Fibroblast of lung (primary cell): ENCODE results near the gene SGCD. TPM values are rescaled to one million over a fixed set of nuclear protein-coding genes. Genes with fewer than 3 reads are reported as not detected.

Source experiments
- DNase-seq, 2 donors: peaks; one replicate each; pipeline versions ENCODE4 v3.0.0 to v3.0.0-alpha.2; 2010; ENCODE audit warnings: low read depth in 2 of 2
- H2AFZ ChIP-seq: 2 replicates; pipeline ENCODE4 v1.5.1; 2012; ENCODE audit warnings: low read length, control low read depth, inconsistent platforms
- H3K27ac ChIP-seq: 2 replicates; pipeline ENCODE4 v1.5.1; 2011; ENCODE audit warnings: low read length, control low read depth; ENCODE audit not compliant: insufficient read depth
- H3K27me3 ChIP-seq: 2 replicates; pipeline ENCODE4 v1.5.1; 2011; ENCODE audit warnings: mild to moderate bottlenecking, low read length; ENCODE audit not compliant: control insufficient read depth, insufficient read depth
- H3K36me3 ChIP-seq: 2 replicates; pipeline ENCODE4 v1.5.1; 2011; ENCODE audit warnings: low read length; ENCODE audit not compliant: control insufficient read depth, insufficient read depth
- H3K4me1 ChIP-seq: 2 replicates; pipeline ENCODE4 v1.5.1; 2011; ENCODE audit warnings: low read length; ENCODE audit not compliant: control insufficient read depth, insufficient read depth; ENCODE audit errors: extremely low read depth
- H3K4me2 ChIP-seq: 2 replicates; pipeline ENCODE4 v1.5.1; 2011; ENCODE audit warnings: low read length, control low read depth; ENCODE audit not compliant: insufficient read depth; ENCODE audit errors: extremely low read depth
- H3K4me3 ChIP-seq, 4 experiments: fragments of 200-600 bp in 1 of 4; sonication (generic) in 1 of 4; replicated peaks in 1 of 4; 2 replicates each; pipeline ENCODE4 v1.5.1; 2011 to 2016; ENCODE audit warnings: low read length in 4 of 4, low read depth in 3 of 4, mild to moderate bottlenecking in 3 of 4, control low read depth in 2 of 4, inconsistent platforms in 1 of 4, mixed read lengths in 1 of 4; ENCODE audit not compliant: insufficient read depth in 1 of 4; ENCODE audit errors: control extremely low read depth in 1 of 4
- H3K79me2 ChIP-seq: 2 replicates; pipeline ENCODE4 v1.5.1; 2012; ENCODE audit warnings: mild to moderate bottlenecking, low read length, inconsistent platforms; ENCODE audit not compliant: control insufficient read depth, insufficient read depth
- H3K9ac ChIP-seq: 2 replicates; pipeline ENCODE4 v1.5.1; 2011; ENCODE audit warnings: mild to moderate bottlenecking, low read length, control low read depth; ENCODE audit not compliant: insufficient read depth
- H3K9me3 ChIP-seq: 2 replicates; pipeline ENCODE4 v1.5.1; 2012; ENCODE audit warnings: low read depth, low read length; ENCODE audit not compliant: control insufficient read depth, insufficient read depth
- H4K20me1 ChIP-seq: 2 replicates; pipeline ENCODE4 v1.5.1; 2011; ENCODE audit warnings: low read length; ENCODE audit not compliant: control insufficient read depth, insufficient read depth; ENCODE audit errors: extremely low read depth
- EZH2 ChIP-seq: IDR thresholded peaks from 2 replicates; pipeline ENCODE4 v1.5.1; 2012; ENCODE audit warnings: low read length, control low read depth, mild to moderate bottlenecking; ENCODE audit errors: missing control alignments
- polyA plus RNA-seq, 2 donors: library from polyadenylated mRNA; depleted of rRNA in 1 of 2; stranded (reverse) in 1 of 2; unstranded in 1 of 2; fragments of >200 nt; gene quantifications; 2 replicates each; pipeline ENCODE4 v1.2.1, GENCODE V29; 2011 to 2012; ENCODE audit warnings: missing spikeins in 1 of 2
- total RNA-seq: library from RNA; depleted of rRNA; stranded (reverse); fragments of >200 nt; gene quantifications from 2 replicates; pipeline ENCODE4 v1.2.1, GENCODE V29; 2014
- TF ChIP-seq, protein P1 (sequence below), 2 donors: IDR thresholded peaks in 1 of 2; conservative IDR thresholded peaks in 1 of 2; 1 replicate in 1 of 2; 2 replicates in 1 of 2; pipeline ENCODE4 v1.5.1; 2011 to 2012; ENCODE audit warnings: low read length in 2 of 2, control low read depth in 1 of 2, inconsistent platforms in 1 of 2, low read depth in 1 of 2, mild to moderate bottlenecking in 1 of 2

SGCD gene
- total and polyA plus RNA-seq, 2 donors (not counting 1 experiment from before 2014, with no cell fraction given) = 13.3 to 67.5 TPM

DNA sequence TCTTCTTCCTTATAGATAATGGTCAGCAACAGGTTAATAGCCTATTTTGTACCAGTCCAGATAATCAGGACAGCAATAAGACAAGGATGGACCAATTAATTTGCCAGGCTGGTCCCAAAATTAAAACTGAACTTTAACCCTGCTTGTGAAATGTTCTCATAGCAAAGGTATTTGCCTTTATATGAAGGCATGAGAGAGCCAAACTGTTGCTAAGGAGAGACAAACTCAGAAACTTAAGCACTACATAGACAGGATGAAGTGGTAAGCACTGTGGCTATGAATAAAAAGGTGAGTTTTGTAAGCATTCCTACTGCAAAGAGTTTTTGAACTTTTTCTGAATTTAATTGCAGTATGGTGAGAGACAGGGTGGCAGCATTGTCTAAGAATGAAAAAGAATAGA is 348.4 kb downstream of the SGCD start:
- Histone ChIP-seq H3K27ac (no peak overlapping the region), H4K20me1 (no peaks in the 10 kb centered on the region), H3K9ac (no peak overlapping the region), H2AFZ (no peak overlapping the region), H3K79me2 (no peaks in the 10 kb centered on the region), H3K27me3 (no peaks in the 10 kb centered on the region), H3K9me3 (no peaks in the 10 kb centered on the region), H3K36me3 (no peaks in the 10 kb centered on the region), H3K4me3 (no peak overlapping the region), H3K4me2 (no peak overlapping the region), H3K4me1 (no peaks in the 10 kb centered on the region)
- DNase-seq = peak in 1 of 2 donors; percentile 7
- TF ChIP-seq EZH2 = no peak
- TF ChIP-seq, protein P1, sequence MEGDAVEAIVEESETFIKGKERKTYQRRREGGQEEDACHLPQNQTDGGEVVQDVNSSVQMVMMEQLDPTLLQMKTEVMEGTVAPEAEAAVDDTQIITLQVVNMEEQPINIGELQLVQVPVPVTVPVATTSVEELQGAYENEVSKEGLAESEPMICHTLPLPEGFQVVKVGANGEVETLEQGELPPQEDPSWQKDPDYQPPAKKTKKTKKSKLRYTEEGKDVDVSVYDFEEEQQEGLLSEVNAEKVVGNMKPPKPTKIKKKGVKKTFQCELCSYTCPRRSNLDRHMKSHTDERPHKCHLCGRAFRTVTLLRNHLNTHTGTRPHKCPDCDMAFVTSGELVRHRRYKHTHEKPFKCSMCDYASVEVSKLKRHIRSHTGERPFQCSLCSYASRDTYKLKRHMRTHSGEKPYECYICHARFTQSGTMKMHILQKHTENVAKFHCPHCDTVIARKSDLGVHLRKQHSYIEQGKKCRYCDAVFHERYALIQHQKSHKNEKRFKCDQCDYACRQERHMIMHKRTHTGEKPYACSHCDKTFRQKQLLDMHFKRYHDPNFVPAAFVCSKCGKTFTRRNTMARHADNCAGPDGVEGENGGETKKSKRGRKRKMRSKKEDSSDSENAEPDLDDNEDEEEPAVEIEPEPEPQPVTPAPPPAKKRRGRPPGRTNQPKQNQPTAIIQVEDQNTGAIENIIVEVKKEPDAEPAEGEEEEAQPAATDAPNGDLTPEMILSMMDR (conservative IDR thresholded peaks at IDR 0.05 in 1 of 2, IDR thresholded peaks at IDR 0.05 in 1 of 2; ENCODE audit: low read depth in 1 of 2, low read length in 2 of 2) = no peak

DNA sequence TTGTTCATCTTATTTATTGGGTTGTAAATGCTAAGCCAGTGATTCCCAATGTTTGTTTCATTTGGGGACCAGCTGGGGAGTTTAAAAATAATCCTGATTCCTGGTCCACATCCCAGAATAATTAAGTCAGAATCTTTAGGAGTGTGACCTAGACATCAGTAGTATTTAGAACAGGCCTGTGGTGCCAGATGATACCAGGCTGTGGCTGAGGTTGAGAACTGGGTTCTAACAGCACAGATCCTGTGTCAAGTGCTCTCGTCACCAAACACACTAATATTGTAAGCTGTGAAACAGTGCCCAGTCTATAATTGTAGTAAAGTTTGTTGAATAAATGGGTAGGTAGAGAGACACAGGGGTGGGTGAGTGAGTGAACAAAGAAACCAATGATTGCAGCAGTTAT is 351.0 kb downstream of the SGCD start:
- no peak overlapping the region for H3K27ac ChIP-seq
- no peak overlapping the region for H2AFZ ChIP-seq
- H3K9me3 ChIP-seq = no peaks in the 10 kb centered on the region
- no peak for DNase-seq
- TF ChIP-seq, protein P1 (conservative IDR thresholded peaks at IDR 0.05 in 1 of 2, IDR thresholded peaks at IDR 0.05 in 1 of 2; ENCODE audit: low read depth in 1 of 2, low read length in 2 of 2) = no peak
- TF ChIP-seq EZH2 = no peak
- H3K9ac ChIP-seq = no peak overlapping the region
- H3K36me3 ChIP-seq = no peaks in the 10 kb centered on the region
- H3K4me3 ChIP-seq = no peak overlapping the region
- H3K4me2 ChIP-seq = no peak overlapping the region
- no peaks in the 10 kb centered on the region for H4K20me1 ChIP-seq
- H3K4me1 ChIP-seq = no peaks in the 10 kb centered on the region
- H3K27me3 ChIP-seq = no peaks in the 10 kb centered on the region
- H3K79me2 ChIP-seq = no peaks in the 10 kb centered on the region

- H3K36me3 ChIP-seq = no peaks in the 10 kb centered on the region
- no peaks in the 10 kb centered on the region for H3K79me2 ChIP-seq
- no peak overlapping the region for H3K9ac ChIP-seq
- no peaks in the 10 kb centered on the region for H3K27me3 ChIP-seq
- H3K4me2 ChIP-seq = no peak overlapping the region
- H3K27ac ChIP-seq = no peak overlapping the region
- TF ChIP-seq, protein P1 (conservative IDR thresholded peaks at IDR 0.05 in 1 of 2, IDR thresholded peaks at IDR 0.05 in 1 of 2; ENCODE audit: low read depth in 1 of 2, low read length in 2 of 2) = no peak
- no peak for TF ChIP-seq EZH2
- no peaks in the 10 kb centered on the region for H3K4me1 ChIP-seq
- H2AFZ ChIP-seq = no peak overlapping the region
- H3K4me3 ChIP-seq = no peak overlapping the region
- H3K9me3 ChIP-seq = no peaks in the 10 kb centered on the region
- no peak for DNase-seq
- no peaks in the 10 kb centered on the region for H4K20me1 ChIP-seq
Measured at GRCh38 chr5:156678484-156678883, 351.5 kb downstream of the SGCD start.
